ACHN (cell line): ENCODE data around the gene SAT1.
"Not testable (repeated sequence)": the region's sequence is repeated elsewhere in the genome, so short reads cannot be mapped to it uniquely, and the experiment has no call there.

ENCODE experiments used
- DNase-seq: peaks from one replicate; pipeline ENCODE4 v3.0.0-alpha.2; 2015
- in situ Hi-C: cut with HindIII; loops from 2 replicates; pipeline ENCODE4 v1.10.0; 2017; ENCODE audit warnings: low sequenced_read_pairs, low pct_ligation_motif_present, low pct_unique_long_range_greater_than_20kb

SAT1 gene

GRCh38 chrX:23782863-23783588 lies at the start of gene SAT1:
SAT1 (plus strand) TSS chrX:23783173; CDS start chrX:23783352, 179 bp downstream.
- in situ Hi-C loops, result no loop called here
- peak; percentile 87 for DNase-seq

GRCh38 chrX:23736030-23736429 lies 46.9 kb upstream of the SAT1 start:
- in situ Hi-C loops, result no loop called here
- DNase-seq, result no peak

- no peak for DNase-seq
- in situ Hi-C loops, result no loop called here
Observed at GRCh38 chrX:23737413-23737812, 45.6 kb upstream of the SAT1 start.

GRCh38 chrX:23742174-23742696 lies 40.7 kb upstream of the SAT1 start:
- in situ Hi-C loops, result no loop called here
- DNase-seq, result peak; percentile 78

- DNase-seq, result peak; percentile 94
- in situ Hi-C loops, result no loop called here
Observed at GRCh38 chrX:23742697-23743622, 40.0 kb upstream of the SAT1 start, which contains the start of gene ACOT9. ACOT9 (minus strand) TSS chrX:23743276; CDS start chrX:23743144, 132 bp downstream.

GRCh38 chrX:23743623-23743971 lies 39.4 kb upstream of the SAT1 start:
- in situ Hi-C loops, DNase-seq: not testable (repeated sequence)

- no peak for DNase-seq
Observed at GRCh38 chrX:23745786-23746185, 37.2 kb upstream of the SAT1 start.

GRCh38 chrX:23749129-23749528 lies 33.8 kb upstream of the SAT1 start:
- no peak for DNase-seq
- in situ Hi-C loops, result no loop called here

More at GRCh38 chrX:23745786-23746185, 37.2 kb upstream of the SAT1 start:
- in situ Hi-C loops, result no loop called here

- no peak for DNase-seq
- in situ Hi-C loops, result no loop called here
Observed at GRCh38 chrX:23749576-23749975, 33.4 kb upstream of the SAT1 start.

GRCh38 chrX:23752740-23753415 lies 30.1 kb upstream of the SAT1 start:
- DNase-seq, result peak; percentile 5
- in situ Hi-C loops, result no loop called here

- DNase-seq, result no peak
- in situ Hi-C loops, result no loop called here
Observed at GRCh38 chrX:23754664-23755063, 28.3 kb upstream of the SAT1 start.

GRCh38 chrX:23756165-23756564 lies 26.8 kb upstream of the SAT1 start:
- in situ Hi-C loops, result no loop called here
- peak; percentile 47 for DNase-seq

GRCh38 chrX:23759821-23760220 lies 23.2 kb upstream of the SAT1 start:
- DNase-seq, result no peak
- in situ Hi-C loops, result no loop called here

GRCh38 chrX:23764188-23764984 lies 18.6 kb upstream of the SAT1 start:
- in situ Hi-C loops, result no loop called here
- no peak for DNase-seq

- DNase-seq, result no peak
- in situ Hi-C loops, result no loop called here
Observed at GRCh38 chrX:23765449-23765848, 17.5 kb upstream of the SAT1 start.

- in situ Hi-C loops, result no loop called here
- no peak for DNase-seq
Observed at GRCh38 chrX:23765868-23766267, 17.1 kb upstream of the SAT1 start.

- in situ Hi-C loops, result no loop called here
- no peak for DNase-seq
Observed at GRCh38 chrX:23766650-23767551, 16.1 kb upstream of the SAT1 start.
